Common myeloid progenitor, CD34-positive (primary cell): Measurements from ENCODE around the gene ANXA6.

Source experiments
- CTCF ChIA-PET: fragments of 350-600 bp; sonication (Branson Sonifier 250); formaldehyde crosslinking; loops from one replicate; lab custom pipeline; 2021; ENCODE audit warnings: antibody characterized with exemption; lab: Charles Lee
- POLR2A ChIA-PET: fragments of 350-600 bp; sonication (Branson Sonifier 250); formaldehyde crosslinking; loops from one replicate; lab custom pipeline; 2021; ENCODE audit warnings: antibody characterized with exemption; lab: Charles Lee
- DNase-seq, 3 donors: peaks; one replicate each; pipeline versions ENCODE4 v3.0.0 to v3.0.0-alpha.2; 2013
- H3K27ac ChIP-seq, 2 experiments: 1 replicate in 1 of 2; 2 replicates in 1 of 2; pipeline ENCODE4 v1.7.0; 2013; ENCODE audit warnings: inconsistent platforms in 2 of 2, low read length in 2 of 2, mild to moderate bottlenecking in 2 of 2, low read depth in 1 of 2, moderate library complexity in 1 of 2; ENCODE audit not compliant: severe bottlenecking in 2 of 2, insufficient read depth in 1 of 2, poor library complexity in 1 of 2
- H3K27me3 ChIP-seq, 5 experiments: replicated peaks in 2 of 5; 1 replicate in 3 of 5; 2 replicates in 2 of 5; pipeline versions ENCODE4 v1.6.1 to v1.7.0; 2013; ENCODE audit warnings: low read length in 4 of 5, mild to moderate bottlenecking in 2 of 5, moderate library complexity in 2 of 5, inconsistent platforms in 1 of 5; ENCODE audit not compliant: insufficient read depth in 5 of 5, control insufficient read depth in 4 of 5
- H3K36me3 ChIP-seq, 4 experiments: 1 replicate in 2 of 4; 2 replicates in 2 of 4; pipeline versions ENCODE4 v1.6.1 to v1.7.0; 2013; ENCODE audit warnings: low read length in 3 of 4, control low read depth in 1 of 4, mild to moderate bottlenecking in 1 of 4; ENCODE audit not compliant: control insufficient read depth in 4 of 4, insufficient read depth in 4 of 4
- H3K4me1 ChIP-seq, 4 experiments: 1 replicate in 3 of 4; 2 replicates in 1 of 4; pipeline versions ENCODE4 v1.6.1 to v1.7.1; 2013; ENCODE audit warnings: low read length in 3 of 4, mild to moderate bottlenecking in 3 of 4, control low read depth in 1 of 4, inconsistent platforms in 1 of 4, moderate library complexity in 1 of 4; ENCODE audit not compliant: control insufficient read depth in 4 of 4, insufficient read depth in 4 of 4; ENCODE audit errors: control extremely low read depth in 1 of 4
- H3K4me3 ChIP-seq, 7 experiments: 1 replicate in 4 of 7; 2 replicates in 3 of 7; pipeline versions ENCODE4 v1.5.1 to v1.7.0; 2013; ENCODE audit warnings: mild to moderate bottlenecking in 7 of 7, low read length in 6 of 7, moderate library complexity in 6 of 7, inconsistent platforms in 2 of 7, low read depth in 2 of 7, control low read depth in 1 of 7; ENCODE audit not compliant: insufficient read depth in 4 of 7, control insufficient read depth in 1 of 7; ENCODE audit errors: extremely low read depth in 1 of 7
- H3K9me3 ChIP-seq, 5 experiments: 1 replicate in 4 of 5; 2 replicates in 1 of 5; pipeline versions ENCODE4 v1.6.1 to v1.7.1; 2013; ENCODE audit warnings: low read length in 4 of 5, mild to moderate bottlenecking in 2 of 5, inconsistent platforms in 1 of 5, low read depth in 1 of 5, moderate library complexity in 1 of 5; ENCODE audit not compliant: control insufficient read depth in 4 of 5, insufficient read depth in 2 of 5; ENCODE audit errors: control extremely low read depth in 1 of 5
- WGBS: methylation state at CpG from one replicate; pipeline ENCODE4 v1.1.5; 2013; ENCODE audit not compliant: insufficient coverage; 5-methylcytosine and 5-hydroxymethylcytosine counted together

The ANXA6 gene

GRCh38 chr5:151118913-151119575 lies 38.5 kb downstream of the ANXA6 start:
- Histone ChIP-seq H3K9me3 (no peaks in the 10 kb centered on the region), H3K4me3 (no peak overlapping the region), H3K27ac (no peak overlapping the region), H3K4me1 (peaks cover 0 to 7% (median 3%) of the 10 kb centered on the region in 4 experiments), H3K27me3 (no peaks in the 10 kb centered on the region), H3K36me3 (peaks cover 31 to 69% (median 54%) of the 10 kb centered on the region in 4 experiments)
- ChIA-PET POLR2A (no interaction called here), CTCF (interaction anchor here (2.1 to 49.9 kb wide), 4 partner anchors 20 to 50 kb away, joined by 8 to 1757 read pairs (median 334); partner anchors contain the start of gene TNIP1)
- WGBS: 98% methylated on average over 7 of the region's 7 CpGs
- DNase-seq: no peak

- Histone ChIP-seq H3K4me3 (no peak overlapping the region), H3K27me3 (no peaks in the 10 kb centered on the region), H3K9me3 (no peaks in the 10 kb centered on the region), H3K36me3 (peaks cover 19 to 58% (median 39%) of the 10 kb centered on the region in 4 experiments), H3K4me1 (no peaks in the 10 kb centered on the region), H3K27ac (no peak overlapping the region)
- CTCF ChIA-PET: interaction anchor here (0.6 to 49.9 kb wide), 33 partner anchors 9 to 656 kb away, joined by 3 to 1757 read pairs (median 6); partner anchors contain the start of genes ANXA6, CCDC69, GPX3 and TNIP1
- POLR2A ChIA-PET: interaction anchor here (1.0 to 1.9 kb wide), 3 partner anchors 16 to 64 kb away, joined by 3 to 12 read pairs (median 4); no protein-coding TSS in a partner anchor
- 0% methylated on average over 1 of the region's 7 CpGs for WGBS
- DNase-seq: peak; percentile 51 to 75 (median 70)
Observed at GRCh38 chr5:151115272-151115905, 42.2 kb downstream of the ANXA6 start.

GRCh38 chr5:151113651-151114050 lies 43.9 kb downstream of the ANXA6 start:
- no peaks in the 10 kb centered on the region for H3K4me1 ChIP-seq
- peaks cover 16 to 59% (median 44%) of the 10 kb centered on the region in 4 experiments for H3K36me3 ChIP-seq
- CTCF ChIA-PET: interaction anchor here (0.7 to 49.9 kb wide), 6 partner anchors 8 to 53 kb away, joined by 3 to 1757 read pairs (median 96); partner anchors contain the start of gene TNIP1
- H3K27ac ChIP-seq: no peak overlapping the region
- POLR2A ChIA-PET: interaction anchor here (0.6 to 0.7 kb wide), 2 partner anchors 10 to 356 kb away, joined by 3 to 4 read pairs; no protein-coding TSS in a partner anchor
- WGBS: 71% methylated on average over 3 of the region's 3 CpGs
- H3K4me3 ChIP-seq: no peak overlapping the region
- no peaks in the 10 kb centered on the region for H3K9me3 ChIP-seq
- no peak for DNase-seq
- no peaks in the 10 kb centered on the region for H3K27me3 ChIP-seq

GRCh38 chr5:151110992-151111391 lies 46.6 kb downstream of the ANXA6 start:
- no peaks in the 10 kb centered on the region for H3K9me3 ChIP-seq
- no peak overlapping the region for H3K4me3 ChIP-seq
- H3K4me1 ChIP-seq: no peaks in the 10 kb centered on the region
- no peaks in the 10 kb centered on the region for H3K27me3 ChIP-seq
- ChIA-PET POLR2A (no interaction called here), CTCF (interaction anchor here (9.1 to 49.9 kb wide), 3 partner anchors 12 to 42 kb away, joined by 81 to 1757 read pairs (median 111); partner anchors contain the start of gene TNIP1)
- no peak for DNase-seq
- no peak overlapping the region for H3K27ac ChIP-seq
- H3K36me3 ChIP-seq: peaks cover 18 to 65% (median 38%) of the 10 kb centered on the region in 4 experiments
- WGBS: no CpG with 5 or more reads among the region's 3 CpGs

GRCh38 chr5:151110122-151110681 lies 47.4 kb downstream of the ANXA6 start:
- Histone ChIP-seq H3K27me3 (no peaks in the 10 kb centered on the region), H3K27ac (no peak overlapping the region)
- POLR2A ChIA-PET: interaction anchor here (0.6 kb wide), 1 partner anchor 9 kb away, joined by 3 read pairs; no protein-coding TSS in a partner anchor

GRCh38 chr5:151108566-151108965 lies 49.0 kb downstream of the ANXA6 start:
- CTCF ChIA-PET: interaction anchor here (1.3 to 49.9 kb wide), 3 partner anchors 13 to 57 kb away, joined by 3 to 1757 read pairs (median 5); partner anchors contain the start of gene TNIP1
- WGBS: 92% methylated on average over 7 of the region's 8 CpGs
- POLR2A ChIA-PET: no interaction called here

More at GRCh38 chr5:151110122-151110681, 47.4 kb downstream of the ANXA6 start:
- H3K9me3 ChIP-seq: no peaks in the 10 kb centered on the region
- CTCF ChIA-PET: interaction anchor here (9.1 to 49.9 kb wide), 3 partner anchors 11 to 42 kb away, joined by 81 to 1757 read pairs (median 111); partner anchors contain the start of gene TNIP1
- no peak overlapping the region for H3K4me3 ChIP-seq
- WGBS: no CpG with 5 or more reads among the region's 11 CpGs
- H3K4me1 ChIP-seq: no peaks in the 10 kb centered on the region
- no peak for DNase-seq
- H3K36me3 ChIP-seq: peaks cover 16 to 73% (median 42%) of the 10 kb centered on the region in 4 experiments

More at GRCh38 chr5:151108566-151108965, 49.0 kb downstream of the ANXA6 start:
- no peaks in the 10 kb centered on the region for H3K27me3 ChIP-seq
- no peaks in the 10 kb centered on the region for H3K9me3 ChIP-seq
- no peak for DNase-seq
- H3K36me3 ChIP-seq: peaks cover 16 to 84% (median 50%) of the 10 kb centered on the region in 4 experiments
- no peak overlapping the region for H3K27ac ChIP-seq
- H3K4me1 ChIP-seq: no peaks in the 10 kb centered on the region
- no peak overlapping the region for H3K4me3 ChIP-seq
